ENCODE measurements around the gene ZBTB32. TPM values are rescaled to one million over a fixed set of nuclear protein-coding genes. Genes with fewer than 3 reads are reported as not detected.
"Not testable (repeated sequence)": the region's sequence is repeated elsewhere in the genome, so short reads cannot be mapped to it uniquely, and the experiment has no call there.

Gene ZBTB32, protein sequence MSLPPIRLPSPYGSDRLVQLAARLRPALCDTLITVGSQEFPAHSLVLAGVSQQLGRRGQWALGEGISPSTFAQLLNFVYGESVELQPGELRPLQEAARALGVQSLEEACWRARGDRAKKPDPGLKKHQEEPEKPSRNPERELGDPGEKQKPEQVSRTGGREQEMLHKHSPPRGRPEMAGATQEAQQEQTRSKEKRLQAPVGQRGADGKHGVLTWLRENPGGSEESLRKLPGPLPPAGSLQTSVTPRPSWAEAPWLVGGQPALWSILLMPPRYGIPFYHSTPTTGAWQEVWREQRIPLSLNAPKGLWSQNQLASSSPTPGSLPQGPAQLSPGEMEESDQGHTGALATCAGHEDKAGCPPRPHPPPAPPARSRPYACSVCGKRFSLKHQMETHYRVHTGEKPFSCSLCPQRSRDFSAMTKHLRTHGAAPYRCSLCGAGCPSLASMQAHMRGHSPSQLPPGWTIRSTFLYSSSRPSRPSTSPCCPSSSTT
- not detected for total RNA-seq

DNA sequence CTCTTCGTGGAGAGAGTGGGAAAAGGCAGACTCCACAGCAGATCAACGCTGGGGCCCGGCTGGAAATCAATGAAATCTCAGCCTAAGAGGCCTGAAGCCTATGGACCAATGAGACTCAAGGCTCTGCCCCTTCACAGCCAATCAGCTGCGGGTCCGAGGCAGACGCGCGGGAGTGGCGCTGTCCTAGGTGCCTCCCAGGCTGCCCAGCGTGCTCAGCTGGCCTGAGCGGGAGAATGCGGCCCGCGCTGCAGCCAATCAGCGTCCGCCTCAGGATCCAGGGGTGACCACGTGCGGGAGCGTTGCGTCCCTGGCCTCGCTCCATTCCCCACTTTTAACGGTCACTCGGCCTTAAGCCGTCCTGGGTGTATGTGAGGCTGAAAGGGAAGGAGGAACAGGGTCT, at the start of gene ZBTB32:
Gene ZBTB32 (plus strand): TSS at position 341 of the 400 bp plus-strand sequence. CDS start 10,069 bp downstream, outside the sequence.
- peak in 1 of 4 donors; percentile 28 for DNase-seq
- ATAC-seq, result no peak
- H3K4me1 ChIP-seq, result peaks cover 15% of the 10 kb centered on the region
- H3K27ac ChIP-seq, result peak within 1 kb of the TSS in 3 of 4 donors; percentile 81 to 89 (median 82)
- no peaks in the 10 kb centered on the region for H3K36me3 ChIP-seq (replicated peaks in 1 of 2; ENCODE audit: insufficient read depth in 1 of 2, low read depth in 2 of 2)
- H3K4me3 ChIP-seq, result no peak within 1 kb of the TSS
- intact Hi-C loops (cut with DNase I), result no loop called here
- H3K27me3 ChIP-seq, result no peaks in the 10 kb centered on the region
- WGBS, 2 donors, result 66 to 70% methylated on average over 4 to 24 of the region's 24 CpGs
- no peaks in the 10 kb centered on the region for H3K9me3 ChIP-seq
- TF ChIP-seq, protein P1, sequence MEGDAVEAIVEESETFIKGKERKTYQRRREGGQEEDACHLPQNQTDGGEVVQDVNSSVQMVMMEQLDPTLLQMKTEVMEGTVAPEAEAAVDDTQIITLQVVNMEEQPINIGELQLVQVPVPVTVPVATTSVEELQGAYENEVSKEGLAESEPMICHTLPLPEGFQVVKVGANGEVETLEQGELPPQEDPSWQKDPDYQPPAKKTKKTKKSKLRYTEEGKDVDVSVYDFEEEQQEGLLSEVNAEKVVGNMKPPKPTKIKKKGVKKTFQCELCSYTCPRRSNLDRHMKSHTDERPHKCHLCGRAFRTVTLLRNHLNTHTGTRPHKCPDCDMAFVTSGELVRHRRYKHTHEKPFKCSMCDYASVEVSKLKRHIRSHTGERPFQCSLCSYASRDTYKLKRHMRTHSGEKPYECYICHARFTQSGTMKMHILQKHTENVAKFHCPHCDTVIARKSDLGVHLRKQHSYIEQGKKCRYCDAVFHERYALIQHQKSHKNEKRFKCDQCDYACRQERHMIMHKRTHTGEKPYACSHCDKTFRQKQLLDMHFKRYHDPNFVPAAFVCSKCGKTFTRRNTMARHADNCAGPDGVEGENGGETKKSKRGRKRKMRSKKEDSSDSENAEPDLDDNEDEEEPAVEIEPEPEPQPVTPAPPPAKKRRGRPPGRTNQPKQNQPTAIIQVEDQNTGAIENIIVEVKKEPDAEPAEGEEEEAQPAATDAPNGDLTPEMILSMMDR (IDR thresholded peaks at IDR 0.05), result no peak
- no peak for TF ChIP-seq POLR2A (IDR thresholded peaks at IDR 0.05)

DNA sequence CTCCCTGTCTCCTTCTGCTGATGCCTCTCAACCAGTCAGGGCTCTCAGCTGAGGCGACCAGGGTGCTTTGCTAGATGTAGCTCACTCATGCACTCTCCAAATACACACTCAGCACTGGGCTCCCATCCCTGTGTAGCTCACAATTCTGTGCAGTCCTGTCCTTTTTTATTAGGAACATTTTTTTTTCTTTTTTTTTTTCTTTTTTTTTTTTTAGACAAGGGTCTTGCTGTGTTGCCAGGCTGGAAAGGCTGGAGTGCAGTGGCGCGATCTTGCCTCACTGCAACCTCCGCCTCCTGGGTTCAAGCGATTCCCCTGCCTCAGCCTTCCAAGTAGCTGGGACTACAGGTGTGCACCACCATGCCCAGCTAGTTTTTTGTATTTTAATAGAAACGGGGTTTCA, 49.5 kb upstream of the ZBTB32 start:
- ATAC-seq; H3K27ac ChIP-seq; DNase-seq; intact Hi-C loops (cut with DNase I); H3K4me3 ChIP-seq; H3K4me1 ChIP-seq; H3K9me3 ChIP-seq; H3K27me3 ChIP-seq: not testable (repeated sequence)
- 88 to 95% methylated on average over 6 of the region's 6 CpGs for WGBS, 2 donors
- H3K36me3 ChIP-seq (replicated peaks in 1 of 2; ENCODE audit: insufficient read depth in 1 of 2, low read depth in 2 of 2), result peaks cover 4 to 34% of the 10 kb centered on the region in 2 donors

DNA sequence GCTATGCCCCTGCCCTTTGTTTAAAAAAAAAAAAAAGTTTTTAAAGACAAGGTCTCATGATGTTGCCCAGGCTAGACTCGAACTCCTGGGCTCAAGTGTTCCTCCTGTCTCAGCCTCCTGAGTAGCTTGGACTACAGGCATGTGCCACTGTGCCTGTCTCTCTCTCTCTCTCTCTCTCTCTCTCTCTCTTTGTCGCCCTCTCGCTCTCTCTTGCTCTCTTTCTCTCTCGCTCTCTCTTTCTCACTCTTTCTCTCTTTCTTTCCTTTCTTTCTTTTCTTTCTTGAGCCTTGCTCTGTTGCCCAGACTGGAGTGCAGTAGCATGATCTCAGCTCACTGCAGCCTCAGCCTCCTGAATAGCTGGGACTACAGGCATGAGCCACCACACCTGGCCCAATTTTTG, 48.8 kb upstream of the ZBTB32 start:
- Histone ChIP-seq H3K27ac (no peak overlapping the region), H3K4me3 (no peak overlapping the region), H3K9me3 (no peaks in the 10 kb centered on the region), H3K36me3 (replicated peaks in 1 of 2; ENCODE audit: insufficient read depth in 1 of 2, low read depth in 2 of 2) (peaks cover 4 to 40% of the 10 kb centered on the region in 2 donors), H3K27me3 (no peaks in the 10 kb centered on the region), H3K4me1 (peaks cover under 1% of the 10 kb centered on the region)
- ATAC-seq (no peak), DNase-seq (no peak)
- intact Hi-C loops (cut with DNase I), result no loop called here
- 92 to 93% methylated on average over 4 of the region's 4 CpGs for WGBS, 2 donors
- TF ChIP-seq, protein P1 (IDR thresholded peaks at IDR 0.05), result no peak
- TF ChIP-seq POLR2A (IDR thresholded peaks at IDR 0.05), result no peak

DNA sequence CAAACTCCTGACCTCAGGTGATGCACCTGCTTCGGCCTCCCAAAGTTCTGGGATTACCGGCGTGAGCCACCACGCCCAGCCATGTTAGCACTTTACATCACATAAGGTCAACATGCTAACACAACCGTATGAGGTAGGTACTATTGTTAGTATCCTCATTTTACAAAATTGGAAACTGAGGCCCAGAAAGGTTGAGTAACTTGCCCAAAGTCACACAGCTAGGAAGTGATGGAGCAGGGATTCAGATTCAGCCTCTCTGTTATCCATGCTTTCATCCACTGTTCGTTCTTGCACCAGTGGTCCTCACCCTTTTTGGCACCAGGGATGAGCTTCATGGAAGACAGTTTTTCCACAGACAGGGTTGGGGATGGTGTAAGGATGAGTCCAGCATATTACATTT, 47.7 kb upstream of the ZBTB32 start:
- H3K4me3 ChIP-seq, result no peak overlapping the region
- H3K9me3 ChIP-seq, result no peaks in the 10 kb centered on the region
- TF ChIP-seq, protein P1 (IDR thresholded peaks at IDR 0.05), result no peak
- TF ChIP-seq POLR2A (IDR thresholded peaks at IDR 0.05), result no peak
- H3K27ac ChIP-seq, result no peak overlapping the region
- DNase-seq, result no peak
- WGBS, 2 donors, result 84 to 89% methylated on average over 6 of the region's 6 CpGs
- ATAC-seq, result no peak
- H3K4me1 ChIP-seq, result no peaks in the 10 kb centered on the region
- intact Hi-C loops (cut with DNase I), result no loop called here
- peaks cover 4 to 38% of the 10 kb centered on the region in 2 donors for H3K36me3 ChIP-seq (replicated peaks in 1 of 2; ENCODE audit: insufficient read depth in 1 of 2, low read depth in 2 of 2)
- no peaks in the 10 kb centered on the region for H3K27me3 ChIP-seq

DNA sequence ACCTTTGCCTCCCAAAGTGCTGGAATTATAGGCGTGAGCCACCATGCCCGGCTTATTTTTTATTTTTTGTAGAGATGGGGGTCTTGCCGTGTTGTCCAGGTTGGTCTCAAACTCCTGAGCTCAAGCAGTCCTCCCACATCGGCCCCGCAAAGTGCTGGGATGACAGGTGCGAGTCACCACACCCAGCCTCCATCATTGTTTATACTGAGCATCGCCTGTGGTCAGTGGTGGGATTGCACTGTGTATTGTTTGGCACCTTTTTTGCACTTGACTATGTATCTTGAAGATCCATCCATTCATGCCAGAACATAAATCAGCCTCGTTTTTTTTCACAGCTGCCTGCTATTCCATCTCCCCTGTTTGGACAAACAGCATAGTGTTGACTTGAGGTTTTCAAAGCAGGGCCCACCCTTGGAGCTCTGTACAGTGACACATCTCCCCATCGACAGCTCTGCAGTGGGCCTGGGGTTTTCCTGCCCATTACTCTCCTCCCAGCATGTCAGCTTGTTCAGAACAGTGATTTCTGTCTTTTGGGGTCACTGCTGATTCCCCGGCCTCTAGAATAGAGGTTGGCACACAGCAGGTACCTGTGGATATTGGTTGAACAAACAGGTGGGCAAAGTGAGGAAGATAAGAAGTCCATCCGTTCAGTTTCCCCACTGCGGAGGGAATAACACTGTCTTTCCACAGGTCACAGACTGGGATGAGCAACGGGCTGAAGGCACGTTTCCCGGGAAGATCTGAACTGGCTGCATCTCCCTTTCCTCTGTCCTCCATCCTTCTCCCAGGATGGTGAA, 46.3 kb upstream of the ZBTB32 start:
- H3K4me3 ChIP-seq, result no peak overlapping the region
- peaks cover 4 to 38% of the 10 kb centered on the region in 2 donors for H3K36me3 ChIP-seq (replicated peaks in 1 of 2; ENCODE audit: insufficient read depth in 1 of 2, low read depth in 2 of 2)
- no peaks in the 10 kb centered on the region for H3K27me3 ChIP-seq
- intact Hi-C loops (cut with DNase I), result no loop called here
- ATAC-seq (no peak), DNase-seq (no peak)
- WGBS, 2 donors, result 83 to 88% methylated on average over 14 to 15 of the region's 15 CpGs
- no peaks in the 10 kb centered on the region for H3K4me1 ChIP-seq
- no peaks in the 10 kb centered on the region for H3K9me3 ChIP-seq
- TF ChIP-seq, protein P1 (IDR thresholded peaks at IDR 0.05), result no peak
- no peak for TF ChIP-seq POLR2A (IDR thresholded peaks at IDR 0.05)
- no peak overlapping the region for H3K27ac ChIP-seq
